ENCODE data around the gene FAM107B.

DNA sequence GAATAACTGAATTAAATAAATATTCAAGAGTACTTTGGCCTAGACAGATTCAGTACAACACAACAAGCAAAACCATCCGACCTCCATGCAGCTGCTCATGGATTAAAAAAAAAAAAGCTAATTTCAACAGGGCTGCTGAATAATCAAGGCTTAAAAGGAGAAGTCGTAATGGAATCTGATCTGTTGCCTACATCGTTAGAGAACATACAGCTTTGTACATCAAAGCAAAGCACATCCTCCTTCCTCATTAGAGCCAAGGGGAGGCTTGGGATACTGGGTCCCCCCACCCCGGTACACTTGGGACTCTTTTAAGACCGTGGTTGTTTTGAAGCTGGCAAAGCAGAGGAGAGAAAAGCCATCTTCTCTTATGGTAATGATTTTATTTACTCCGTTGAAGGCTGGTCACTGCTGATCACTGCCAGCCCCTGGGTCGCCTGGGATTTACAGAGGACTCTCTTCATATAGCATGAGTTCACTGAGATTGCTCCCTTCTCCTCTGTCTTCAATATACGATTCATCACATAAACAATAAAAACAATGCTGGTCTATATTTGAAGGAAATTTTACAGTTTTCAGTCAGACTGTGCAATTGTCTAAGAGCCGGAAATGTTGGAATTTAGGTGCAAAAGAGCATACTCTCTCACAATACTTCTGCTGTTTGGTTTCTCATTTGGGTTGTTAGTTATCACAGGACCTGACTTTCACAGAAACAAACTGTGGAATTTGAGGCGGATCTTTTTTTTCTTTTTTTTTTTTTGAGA lies 148.8 kb downstream of the FAM107B start:
- no peak for TF ChIP-seq MXI1 (IDR thresholded peaks at IDR 0.05; ENCODE audit: borderline replicate concordance, low read depth, low read length)
- TF ChIP-seq, protein P1, sequence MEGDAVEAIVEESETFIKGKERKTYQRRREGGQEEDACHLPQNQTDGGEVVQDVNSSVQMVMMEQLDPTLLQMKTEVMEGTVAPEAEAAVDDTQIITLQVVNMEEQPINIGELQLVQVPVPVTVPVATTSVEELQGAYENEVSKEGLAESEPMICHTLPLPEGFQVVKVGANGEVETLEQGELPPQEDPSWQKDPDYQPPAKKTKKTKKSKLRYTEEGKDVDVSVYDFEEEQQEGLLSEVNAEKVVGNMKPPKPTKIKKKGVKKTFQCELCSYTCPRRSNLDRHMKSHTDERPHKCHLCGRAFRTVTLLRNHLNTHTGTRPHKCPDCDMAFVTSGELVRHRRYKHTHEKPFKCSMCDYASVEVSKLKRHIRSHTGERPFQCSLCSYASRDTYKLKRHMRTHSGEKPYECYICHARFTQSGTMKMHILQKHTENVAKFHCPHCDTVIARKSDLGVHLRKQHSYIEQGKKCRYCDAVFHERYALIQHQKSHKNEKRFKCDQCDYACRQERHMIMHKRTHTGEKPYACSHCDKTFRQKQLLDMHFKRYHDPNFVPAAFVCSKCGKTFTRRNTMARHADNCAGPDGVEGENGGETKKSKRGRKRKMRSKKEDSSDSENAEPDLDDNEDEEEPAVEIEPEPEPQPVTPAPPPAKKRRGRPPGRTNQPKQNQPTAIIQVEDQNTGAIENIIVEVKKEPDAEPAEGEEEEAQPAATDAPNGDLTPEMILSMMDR (conservative IDR thresholded peaks at IDR 0.05; ENCODE audit: low read depth, low read length) = no peak
- TF ChIP-seq MAFK (IDR thresholded peaks at IDR 0.05; ENCODE audit: low read depth, low read length) = no peak
- TF ChIP-seq MAZ (IDR thresholded peaks at IDR 0.05; ENCODE audit: borderline replicate concordance, low read depth, low read length) = no peak

Data from IMR-90 (cell line).